Activated CD4-positive, alpha-beta T cell treated with anti-CD3 and anti-CD28 coated beads, Interleukin-2, amount 10 ng/mL, durations not matched to agents 7 days and 5 days (primary cell): ENCODE data around the gene CTU2. TPM values are rescaled to one million over a fixed set of nuclear protein-coding genes. Genes with fewer than 3 reads are reported as not detected.
"Not testable (repeated sequence)": the region's sequence is repeated elsewhere in the genome, so short reads cannot be mapped to it uniquely, and the experiment has no call there.

ENCODE experiments used
- CTCF ChIA-PET: fragments of 350-600 bp; sonication (Branson Sonifier 250); formaldehyde crosslinking; loops from one replicate; lab custom pipeline; 2021; ENCODE audit warnings: antibody characterized with exemption; lab: Charles Lee
- POLR2A ChIA-PET: fragments of 350-600 bp; sonication (Branson Sonifier 250); formaldehyde crosslinking; loops from one replicate; lab custom pipeline; 2021; ENCODE audit warnings: antibody characterized with exemption; lab: Charles Lee
- DNase-seq: peaks from one replicate; pipeline ENCODE4 v3.0.0-alpha.2; 2020
- H3K27ac Mint-ChIP-seq: one replicate; pipeline ENCODE4 v1.8.0; 2021; ENCODE audit warnings: mild to moderate bottlenecking, moderate library complexity, mixed read lengths
- H3K27me3 Mint-ChIP-seq: one replicate; pipeline ENCODE4 v1.8.0; 2021; ENCODE audit warnings: mixed read lengths
- H3K36me3 Mint-ChIP-seq: one replicate; pipeline ENCODE4 v1.8.0; 2021; ENCODE audit warnings: low read depth, mixed read lengths
- H3K4me1 Mint-ChIP-seq: one replicate; pipeline ENCODE4 v1.8.0; 2021; ENCODE audit warnings: mixed read lengths
- H3K4me3 Mint-ChIP-seq: one replicate; pipeline ENCODE4 v1.8.0; 2021; ENCODE audit warnings: mild to moderate bottlenecking, moderate library complexity, mixed read lengths
- H3K9me3 Mint-ChIP-seq: one replicate; pipeline ENCODE4 v1.8.0; 2021; ENCODE audit warnings: mixed read lengths
- total RNA-seq, 2 experiments: library from RNA; stranded (reverse); gene quantifications; one replicate each; pipeline ENCODE4 v1.2.3, GENCODE V29; 2021

The CTU2 gene
- 10 to 100 TPM; 20.5 to 27.2 TPM for total RNA-seq

- Mint-ChIP-seq H3K4me1 (peaks cover 37% of the 10 kb centered on the region), H3K9me3 (no peaks in the 10 kb centered on the region), H3K27me3 (no peaks in the 10 kb centered on the region), H3K36me3 (peaks cover 33% of the 10 kb centered on the region), H3K27ac (peak within 1 kb of the TSS; percentile 98), H3K4me3 (peak within 1 kb of the TSS; percentile 85)
- ChIA-PET CTCF (interaction anchor here (0.7 to 1.6 kb wide), 3 partner anchors 12 to 31 kb away, joined by 3 to 4 read pairs (median 4); no protein-coding TSS in a partner anchor), POLR2A (no interaction called here)
- DNase-seq: peak; percentile 91
These were observed at the start of gene CTU2, which contains the start of gene RNF166 for GRCh38 chr16:88706229-88706964. Gene CTU2, plus strand, starts transcription at chr16:88706503. Its CDS starts 28 bp downstream, at chr16:88706531. Gene RNF166, minus strand, starts transcription at chr16:88706408. Its CDS starts 83 bp downstream, at chr16:88706325.

- H3K4me1 Mint-ChIP-seq: peaks cover 15% of the 10 kb centered on the region
- CTCF ChIA-PET: interaction anchor here (1.1 kb wide), 1 partner anchor 15 kb away, joined by 3 read pairs; no protein-coding TSS in a partner anchor
- no peaks in the 10 kb centered on the region for H3K9me3 Mint-ChIP-seq
- H3K4me3 Mint-ChIP-seq: no peak overlapping the region
- DNase-seq: no peak
- H3K27ac Mint-ChIP-seq: no peak overlapping the region
- H3K36me3 Mint-ChIP-seq: peaks cover 6% of the 10 kb centered on the region
- POLR2A ChIA-PET: no interaction called here
- H3K27me3 Mint-ChIP-seq: no peaks in the 10 kb centered on the region
These were observed 48.9 kb upstream of the CTU2 start for GRCh38 chr16:88657371-88657770.

- no peak for DNase-seq
- peaks cover 8% of the 10 kb centered on the region for H3K36me3 Mint-ChIP-seq
- no peak overlapping the region for H3K27ac Mint-ChIP-seq
- no peaks in the 10 kb centered on the region for H3K9me3 Mint-ChIP-seq
- CTCF ChIA-PET: no interaction called here
- POLR2A ChIA-PET: no interaction called here
- H3K4me3 Mint-ChIP-seq: no peak overlapping the region
- H3K4me1 Mint-ChIP-seq: peaks cover 15% of the 10 kb centered on the region
- no peaks in the 10 kb centered on the region for H3K27me3 Mint-ChIP-seq
These were observed 47.6 kb upstream of the CTU2 start for GRCh38 chr16:88658714-88659113.

- CTCF ChIA-PET: no interaction called here
- H3K27me3 Mint-ChIP-seq: no peaks in the 10 kb centered on the region
- H3K4me1 Mint-ChIP-seq: peaks cover 18% of the 10 kb centered on the region
- peaks cover 8% of the 10 kb centered on the region for H3K36me3 Mint-ChIP-seq
- POLR2A ChIA-PET: no interaction called here
- peak overlapping the region; percentile 41 for H3K27ac Mint-ChIP-seq
- H3K9me3 Mint-ChIP-seq: no peaks in the 10 kb centered on the region
- DNase-seq: no peak
- no peak overlapping the region for H3K4me3 Mint-ChIP-seq
These were observed 47.1 kb upstream of the CTU2 start for GRCh38 chr16:88659160-88659559.

GRCh38 chr16:88661468-88661867 lies 44.8 kb upstream of the CTU2 start:
- ChIA-PET POLR2A (no interaction called here), CTCF (interaction anchor here (0.6 kb wide), 1 partner anchor 54 kb away, joined by 3 read pairs; no protein-coding TSS in a partner anchor)
- H3K4me3 Mint-ChIP-seq: peak overlapping the region; percentile 93
- H3K9me3 Mint-ChIP-seq: no peaks in the 10 kb centered on the region
- H3K27ac Mint-ChIP-seq: no peak overlapping the region
- H3K36me3 Mint-ChIP-seq: peaks cover 11% of the 10 kb centered on the region
- H3K27me3 Mint-ChIP-seq: no peaks in the 10 kb centered on the region
- no peak for DNase-seq
- peaks cover 22% of the 10 kb centered on the region for H3K4me1 Mint-ChIP-seq

- no peaks in the 10 kb centered on the region for H3K27me3 Mint-ChIP-seq
- H3K4me3 Mint-ChIP-seq: peak overlapping the region; percentile 93
- CTCF ChIA-PET: interaction anchor here (0.6 to 1.2 kb wide), 3 partner anchors 14 to 883 kb away, joined by 3 read pairs; no protein-coding TSS in a partner anchor
- no peaks in the 10 kb centered on the region for H3K9me3 Mint-ChIP-seq
- peaks cover 23% of the 10 kb centered on the region for H3K4me1 Mint-ChIP-seq
- DNase-seq: no peak
- POLR2A ChIA-PET: no interaction called here
- peaks cover 10% of the 10 kb centered on the region for H3K36me3 Mint-ChIP-seq
- peak overlapping the region; percentile 87 for H3K27ac Mint-ChIP-seq
These were observed 44.0 kb upstream of the CTU2 start for GRCh38 chr16:88662222-88662842.

GRCh38 chr16:88662843-88663606 lies 43.3 kb upstream of the CTU2 start, which contains the start of gene MVD:
Gene MVD, minus strand, starts transcription at chr16:88663091. Its CDS starts 11 bp downstream, at chr16:88663080.
- peak within 1 kb of the TSS; percentile 93 for H3K4me3 Mint-ChIP-seq
- ChIA-PET POLR2A (no interaction called here), CTCF (interaction anchor here (0.6 to 1.5 kb wide), 4 partner anchors 15 to 884 kb away, joined by 3 read pairs; no protein-coding TSS in a partner anchor)
- H3K27me3 Mint-ChIP-seq: no peaks in the 10 kb centered on the region
- H3K36me3 Mint-ChIP-seq: peaks cover 10% of the 10 kb centered on the region
- DNase-seq: peak; percentile 98
- H3K9me3 Mint-ChIP-seq: no peaks in the 10 kb centered on the region
- H3K27ac Mint-ChIP-seq: peak within 1 kb of the TSS; percentile 94
- peaks cover 23% of the 10 kb centered on the region for H3K4me1 Mint-ChIP-seq

GRCh38 chr16:88665148-88665547 lies 41.2 kb upstream of the CTU2 start:
- no peak for DNase-seq
- Mint-ChIP-seq H3K4me1 (peaks cover 22% of the 10 kb centered on the region), H3K9me3 (no peaks in the 10 kb centered on the region), H3K27ac (peak overlapping the region; percentile 41), H3K36me3 (peaks cover 12% of the 10 kb centered on the region), H3K27me3 (no peaks in the 10 kb centered on the region), H3K4me3 (peak overlapping the region; percentile 21)
- POLR2A ChIA-PET: no interaction called here
- CTCF ChIA-PET: interaction anchor here (1.0 kb wide), 1 partner anchor 56 kb away, joined by 3 read pairs; no protein-coding TSS in a partner anchor

- H3K4me3 Mint-ChIP-seq: no peak overlapping the region
- ChIA-PET CTCF (interaction anchor here (0.7 kb wide), 2 partner anchors 16 to 1275 kb away, joined by 3 read pairs; no protein-coding TSS in a partner anchor), POLR2A (no interaction called here)
- peaks cover 20% of the 10 kb centered on the region for H3K4me1 Mint-ChIP-seq
- no peaks in the 10 kb centered on the region for H3K27me3 Mint-ChIP-seq
- no peaks in the 10 kb centered on the region for H3K9me3 Mint-ChIP-seq
- H3K36me3 Mint-ChIP-seq: peaks cover 12% of the 10 kb centered on the region
- H3K27ac Mint-ChIP-seq: peak overlapping the region; percentile 41
- DNase-seq: no peak
These were observed 40.7 kb upstream of the CTU2 start for GRCh38 chr16:88665570-88665969.

GRCh38 chr16:88667461-88667860 lies 38.8 kb upstream of the CTU2 start:
- Mint-ChIP-seq H3K4me3 (no peak overlapping the region), H3K4me1 (peaks cover 8% of the 10 kb centered on the region), H3K27ac (no peak overlapping the region), H3K27me3 (no peaks in the 10 kb centered on the region), H3K9me3 (no peaks in the 10 kb centered on the region), H3K36me3 (peaks cover 12% of the 10 kb centered on the region)
- ChIA-PET POLR2A (no interaction called here), CTCF (no interaction called here)
- DNase-seq: no peak

GRCh38 chr16:88669493-88669892 lies 36.8 kb upstream of the CTU2 start:
- H3K4me3 Mint-ChIP-seq, POLR2A ChIA-PET: not testable (repeated sequence)
- CTCF ChIA-PET: interaction anchor here (1.0 to 1.7 kb wide), 2 partner anchors 18 to 22 kb away, joined by 3 to 4 read pairs; no protein-coding TSS in a partner anchor

GRCh38 chr16:88669980-88670379 lies 36.3 kb upstream of the CTU2 start:
- H3K4me3 Mint-ChIP-seq: no peak overlapping the region
- POLR2A ChIA-PET: no interaction called here
- CTCF ChIA-PET: interaction anchor here (1.0 to 1.7 kb wide), 2 partner anchors 18 to 21 kb away, joined by 3 to 4 read pairs; no protein-coding TSS in a partner anchor
- H3K36me3 Mint-ChIP-seq: peaks cover 9% of the 10 kb centered on the region
- H3K27ac Mint-ChIP-seq: no peak overlapping the region
- DNase-seq: no peak
- no peaks in the 10 kb centered on the region for H3K9me3 Mint-ChIP-seq
- peaks cover 3% of the 10 kb centered on the region for H3K4me1 Mint-ChIP-seq
- H3K27me3 Mint-ChIP-seq: no peaks in the 10 kb centered on the region

More at GRCh38 chr16:88669493-88669892, 36.8 kb upstream of the CTU2 start:
- not testable (repeated sequence) for H3K9me3 Mint-ChIP-seq, H3K27ac Mint-ChIP-seq, DNase-seq, H3K4me1 Mint-ChIP-seq, H3K27me3 Mint-ChIP-seq
- peaks cover 11% of the 10 kb centered on the region for H3K36me3 Mint-ChIP-seq
